Measurements from ENCODE around the gene XPNPEP2.
A peak's percentile ranks its signal among the peaks of the same experiment; 100 is the strongest.
"Not testable (repeated sequence)": the region's sequence is repeated elsewhere in the genome, so short reads cannot be mapped to it uniquely, and the experiment has no call there.

The XPNPEP2 gene

GRCh38 chrX:129739578-129739977 lies 799 bp downstream of the XPNPEP2 start:
- Histone ChIP-seq H3K27me3 (replicated peaks; ENCODE audit: control insufficient read depth, insufficient read depth, low read length) (peaks cover 15% of the 10 kb centered on the region), H3K4me1 (ENCODE audit: control insufficient read depth, insufficient read depth, low read length) (peaks cover 28% of the 10 kb centered on the region), H3K9me3 (ENCODE audit: control insufficient read depth, low read length) (peaks cover 5% of the 10 kb centered on the region), H3K36me3 (ENCODE audit: control insufficient read depth, insufficient read depth, low read length, severe bottlenecking) (no peaks in the 10 kb centered on the region), H3K4me3 (ENCODE audit: low read length) (peak overlapping the region; percentile 51), H3K9ac (ENCODE audit: low read length) (peak overlapping the region; percentile 81)
- DNase-seq (ENCODE audit: low read depth) = peak; percentile 21

- H3K36me3 ChIP-seq (ENCODE audit: control insufficient read depth, insufficient read depth, low read length, severe bottlenecking) = no peaks in the 10 kb centered on the region
- no peak for DNase-seq (ENCODE audit: low read depth)
- peaks cover 13% of the 10 kb centered on the region for H3K27me3 ChIP-seq (replicated peaks; ENCODE audit: control insufficient read depth, insufficient read depth, low read length)
- H3K9me3 ChIP-seq (ENCODE audit: control insufficient read depth, low read length) = no peaks in the 10 kb centered on the region
- H3K9ac ChIP-seq (ENCODE audit: low read length) = no peak overlapping the region
- H3K4me1 ChIP-seq (ENCODE audit: control insufficient read depth, insufficient read depth, low read length) = peaks cover 36% of the 10 kb centered on the region
- H3K4me3 ChIP-seq (ENCODE audit: low read length) = no peak overlapping the region
These were observed 3.3 kb downstream of the XPNPEP2 start for GRCh38 chrX:129741880-129742758.

GRCh38 chrX:129742759-129743152 lies 4.0 kb downstream of the XPNPEP2 start:
- DNase-seq (ENCODE audit: low read depth); H3K4me3 ChIP-seq (ENCODE audit: low read length); H3K36me3 ChIP-seq (ENCODE audit: control insufficient read depth, insufficient read depth, low read length, severe bottlenecking); H3K9ac ChIP-seq (ENCODE audit: low read length); H3K9me3 ChIP-seq (ENCODE audit: control insufficient read depth, low read length): not testable (repeated sequence)
- Histone ChIP-seq H3K4me1 (ENCODE audit: control insufficient read depth, insufficient read depth, low read length) (peaks cover 37% of the 10 kb centered on the region), H3K27me3 (replicated peaks; ENCODE audit: control insufficient read depth, insufficient read depth, low read length) (peaks cover 13% of the 10 kb centered on the region)

- Histone ChIP-seq H3K27me3 (replicated peaks; ENCODE audit: control insufficient read depth, insufficient read depth, low read length) (peaks cover 13% of the 10 kb centered on the region), H3K36me3 (ENCODE audit: control insufficient read depth, insufficient read depth, low read length, severe bottlenecking) (no peaks in the 10 kb centered on the region), H3K9me3 (ENCODE audit: control insufficient read depth, low read length) (no peaks in the 10 kb centered on the region), H3K4me3 (ENCODE audit: low read length) (no peak overlapping the region), H3K4me1 (ENCODE audit: control insufficient read depth, insufficient read depth, low read length) (peaks cover 33% of the 10 kb centered on the region), H3K9ac (ENCODE audit: low read length) (no peak overlapping the region)
- DNase-seq (ENCODE audit: low read depth) = no peak
These were observed 5.0 kb downstream of the XPNPEP2 start for GRCh38 chrX:129743821-129744220.

- no peaks in the 10 kb centered on the region for H3K9me3 ChIP-seq (ENCODE audit: control insufficient read depth, low read length)
These were observed 6.1 kb downstream of the XPNPEP2 start for GRCh38 chrX:129744861-129745321.

GRCh38 chrX:129746557-129747470 lies 8.0 kb downstream of the XPNPEP2 start:
- H3K4me3 ChIP-seq (ENCODE audit: low read length) = no peak overlapping the region
- H3K9ac ChIP-seq (ENCODE audit: low read length) = peak overlapping the region; percentile 10
- peak; percentile 34 for DNase-seq (ENCODE audit: low read depth)
- peaks cover 32% of the 10 kb centered on the region for H3K4me1 ChIP-seq (ENCODE audit: control insufficient read depth, insufficient read depth, low read length)
- H3K27me3 ChIP-seq (replicated peaks; ENCODE audit: control insufficient read depth, insufficient read depth, low read length) = peaks cover 13% of the 10 kb centered on the region
- H3K36me3 ChIP-seq (ENCODE audit: control insufficient read depth, insufficient read depth, low read length, severe bottlenecking) = no peaks in the 10 kb centered on the region
- H3K9me3 ChIP-seq (ENCODE audit: control insufficient read depth, low read length) = no peaks in the 10 kb centered on the region

More at GRCh38 chrX:129744861-129745321, 6.1 kb downstream of the XPNPEP2 start:
- no peaks in the 10 kb centered on the region for H3K36me3 ChIP-seq (ENCODE audit: control insufficient read depth, insufficient read depth, low read length, severe bottlenecking)
- no peak overlapping the region for H3K4me3 ChIP-seq (ENCODE audit: low read length)
- no peak for DNase-seq (ENCODE audit: low read depth)
- H3K4me1 ChIP-seq (ENCODE audit: control insufficient read depth, insufficient read depth, low read length) = peaks cover 34% of the 10 kb centered on the region
- no peak overlapping the region for H3K9ac ChIP-seq (ENCODE audit: low read length)
- peaks cover 13% of the 10 kb centered on the region for H3K27me3 ChIP-seq (replicated peaks; ENCODE audit: control insufficient read depth, insufficient read depth, low read length)

GRCh38 chrX:129747533-129747932 lies 8.8 kb downstream of the XPNPEP2 start:
- Histone ChIP-seq H3K27me3 (replicated peaks; ENCODE audit: control insufficient read depth, insufficient read depth, low read length) (peaks cover 13% of the 10 kb centered on the region), H3K36me3 (ENCODE audit: control insufficient read depth, insufficient read depth, low read length, severe bottlenecking) (no peaks in the 10 kb centered on the region), H3K4me3 (ENCODE audit: low read length) (peak overlapping the region; percentile 24), H3K9me3 (ENCODE audit: control insufficient read depth, low read length) (no peaks in the 10 kb centered on the region), H3K4me1 (ENCODE audit: control insufficient read depth, insufficient read depth, low read length) (peaks cover 32% of the 10 kb centered on the region), H3K9ac (ENCODE audit: low read length) (peak overlapping the region; percentile 10)
- DNase-seq (ENCODE audit: low read depth) = no peak

GRCh38 chrX:129748305-129748704 lies 9.5 kb downstream of the XPNPEP2 start:
- H3K9ac ChIP-seq (ENCODE audit: low read length) = peak overlapping the region; percentile 59
- peak; percentile 84 for DNase-seq (ENCODE audit: low read depth)
- H3K27me3 ChIP-seq (replicated peaks; ENCODE audit: control insufficient read depth, insufficient read depth, low read length) = peaks cover 13% of the 10 kb centered on the region
- peaks cover 32% of the 10 kb centered on the region for H3K4me1 ChIP-seq (ENCODE audit: control insufficient read depth, insufficient read depth, low read length)
- no peaks in the 10 kb centered on the region for H3K36me3 ChIP-seq (ENCODE audit: control insufficient read depth, insufficient read depth, low read length, severe bottlenecking)
- no peaks in the 10 kb centered on the region for H3K9me3 ChIP-seq (ENCODE audit: control insufficient read depth, low read length)
- H3K4me3 ChIP-seq (ENCODE audit: low read length) = peak overlapping the region; percentile 8

- Histone ChIP-seq H3K9ac (ENCODE audit: low read length) (peak overlapping the region; percentile 59), H3K27me3 (replicated peaks; ENCODE audit: control insufficient read depth, insufficient read depth, low read length) (peaks cover 10% of the 10 kb centered on the region), H3K4me1 (ENCODE audit: control insufficient read depth, insufficient read depth, low read length) (peaks cover 32% of the 10 kb centered on the region), H3K9me3 (ENCODE audit: control insufficient read depth, low read length) (no peaks in the 10 kb centered on the region), H3K4me3 (ENCODE audit: low read length) (peak overlapping the region; percentile 8), H3K36me3 (ENCODE audit: control insufficient read depth, insufficient read depth, low read length, severe bottlenecking) (no peaks in the 10 kb centered on the region)
- DNase-seq (ENCODE audit: low read depth) = peak; percentile 76
These were observed 10.3 kb downstream of the XPNPEP2 start for GRCh38 chrX:129749069-129749468.

- no peak overlapping the region for H3K9ac ChIP-seq (ENCODE audit: low read length)
- peaks cover 9% of the 10 kb centered on the region for H3K27me3 ChIP-seq (replicated peaks; ENCODE audit: control insufficient read depth, insufficient read depth, low read length)
- no peaks in the 10 kb centered on the region for H3K9me3 ChIP-seq (ENCODE audit: control insufficient read depth, low read length)
- H3K36me3 ChIP-seq (ENCODE audit: control insufficient read depth, insufficient read depth, low read length, severe bottlenecking) = no peaks in the 10 kb centered on the region
- no peak overlapping the region for H3K4me3 ChIP-seq (ENCODE audit: low read length)
- DNase-seq (ENCODE audit: low read depth) = peak; percentile 24
- peaks cover 32% of the 10 kb centered on the region for H3K4me1 ChIP-seq (ENCODE audit: control insufficient read depth, insufficient read depth, low read length)
These were observed 12.2 kb downstream of the XPNPEP2 start for GRCh38 chrX:129750971-129751370.
